ENCODE results near the gene FBXL22.

DNA sequence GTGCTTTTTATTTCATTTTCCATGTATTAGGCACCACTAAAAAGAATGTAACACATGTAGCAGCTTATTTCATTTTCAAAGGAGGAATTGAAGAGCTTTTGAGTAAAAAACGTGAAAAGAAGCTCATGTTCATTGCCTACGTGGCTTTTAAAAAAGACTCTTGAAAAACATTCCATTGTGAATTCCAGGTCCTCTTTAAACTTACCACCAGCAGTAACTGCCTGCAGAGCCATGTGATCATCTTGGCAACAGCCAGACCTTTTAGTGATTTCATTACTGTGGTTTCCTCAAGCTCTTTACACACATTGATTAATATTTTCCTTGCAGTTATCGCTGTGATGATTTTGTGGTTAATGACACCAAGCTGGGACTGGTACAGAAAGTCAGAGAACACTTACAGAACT lies 43.8 kb upstream of the FBXL22 start:
- no peak for TF ChIP-seq POLR2A (IDR thresholded peaks at IDR 0.05)
- TF ChIP-seq, protein P1, sequence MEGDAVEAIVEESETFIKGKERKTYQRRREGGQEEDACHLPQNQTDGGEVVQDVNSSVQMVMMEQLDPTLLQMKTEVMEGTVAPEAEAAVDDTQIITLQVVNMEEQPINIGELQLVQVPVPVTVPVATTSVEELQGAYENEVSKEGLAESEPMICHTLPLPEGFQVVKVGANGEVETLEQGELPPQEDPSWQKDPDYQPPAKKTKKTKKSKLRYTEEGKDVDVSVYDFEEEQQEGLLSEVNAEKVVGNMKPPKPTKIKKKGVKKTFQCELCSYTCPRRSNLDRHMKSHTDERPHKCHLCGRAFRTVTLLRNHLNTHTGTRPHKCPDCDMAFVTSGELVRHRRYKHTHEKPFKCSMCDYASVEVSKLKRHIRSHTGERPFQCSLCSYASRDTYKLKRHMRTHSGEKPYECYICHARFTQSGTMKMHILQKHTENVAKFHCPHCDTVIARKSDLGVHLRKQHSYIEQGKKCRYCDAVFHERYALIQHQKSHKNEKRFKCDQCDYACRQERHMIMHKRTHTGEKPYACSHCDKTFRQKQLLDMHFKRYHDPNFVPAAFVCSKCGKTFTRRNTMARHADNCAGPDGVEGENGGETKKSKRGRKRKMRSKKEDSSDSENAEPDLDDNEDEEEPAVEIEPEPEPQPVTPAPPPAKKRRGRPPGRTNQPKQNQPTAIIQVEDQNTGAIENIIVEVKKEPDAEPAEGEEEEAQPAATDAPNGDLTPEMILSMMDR (IDR thresholded peaks at IDR 0.05), result no peak

Data from adrenal gland (tissue), 5 donors.